GM19239 (cell line): Measurements from ENCODE around the gene VWA8.
A peak's percentile ranks its signal among the peaks of the same experiment; 100 is the strongest.

ENCODE experiments used
- DNase-seq: peaks from one replicate; pipeline ENCODE4 v3.0.0; 2011; ENCODE audit warnings: low spot score; ENCODE audit not compliant: insufficient read length
- FAIRE-seq: peaks from 2 replicates; lab custom pipeline; 2011; peaks lifted over from hg19 to GRCh38; lab: Jason Lieb, UNC

The VWA8 gene

DNA sequence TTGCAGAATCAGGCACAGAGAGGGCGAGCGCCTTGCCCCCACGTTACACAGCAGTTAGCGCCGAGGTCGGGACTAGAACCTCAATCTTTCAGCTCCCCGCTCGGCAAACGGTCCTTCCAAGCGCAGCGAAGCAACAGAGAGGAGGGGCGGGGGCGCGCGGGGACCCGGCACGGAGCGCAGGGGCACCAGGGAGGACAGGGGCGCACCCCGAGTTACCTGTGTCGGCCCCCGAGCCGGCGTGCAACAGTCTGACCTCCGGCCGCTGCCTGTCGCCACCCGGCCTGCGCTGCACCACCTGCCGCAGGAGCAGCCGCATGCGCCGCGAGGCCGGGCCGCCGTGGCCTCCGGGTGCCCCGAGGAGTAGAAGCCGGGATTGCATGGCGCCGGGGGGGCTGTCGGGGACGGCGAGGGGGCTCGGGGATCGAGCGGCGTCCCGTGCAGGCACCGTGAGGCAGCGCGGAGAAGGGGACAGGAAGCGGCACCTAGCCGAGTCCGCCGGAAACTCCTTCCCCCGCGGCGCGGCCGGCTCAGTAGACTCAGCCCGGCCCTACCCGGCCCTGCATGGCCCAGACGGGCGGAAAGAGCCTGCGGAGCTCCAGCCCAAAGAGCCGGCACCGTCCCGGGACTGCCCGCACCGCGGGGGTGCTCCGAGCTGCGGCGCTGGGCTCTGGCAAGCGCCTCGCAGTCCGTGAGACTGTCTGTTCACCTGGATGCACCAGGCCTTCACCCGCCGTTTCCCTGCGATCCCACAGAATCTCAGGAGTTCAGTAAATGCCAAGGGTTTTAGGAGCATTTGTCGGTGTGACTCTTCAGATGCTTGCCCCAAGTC, at the start of gene VWA8:
Gene VWA8, minus strand, starts transcription at position 473 of the 829 bp plus-strand sequence. Its CDS starts 94 bp downstream, at position 379.
- FAIRE-seq: no peak
- peak; percentile 74 for DNase-seq

DNA sequence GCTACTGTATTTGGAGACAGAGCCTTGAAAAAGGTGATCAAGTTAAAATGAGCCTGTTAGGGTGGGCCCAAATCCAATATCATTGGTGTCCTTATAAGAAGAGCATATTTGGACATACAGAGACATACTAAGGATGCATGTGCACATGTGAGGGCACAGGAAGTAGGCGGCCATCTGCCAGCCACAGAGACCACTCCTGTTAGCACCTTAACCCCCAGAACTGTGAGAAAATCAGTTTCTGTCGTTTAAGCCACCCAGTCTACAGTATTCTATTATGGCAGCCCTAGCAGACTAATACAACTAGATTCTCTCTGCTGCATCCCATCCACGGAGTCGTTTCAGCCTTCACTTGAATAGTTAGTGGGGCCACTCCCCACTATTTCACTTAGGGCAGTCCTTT, 48.1 kb upstream of the VWA8 start:
- DNase-seq (no peak), FAIRE-seq (no peak)

GRCh38 chr13:42007844-42008243, 46.9 kb upstream of the VWA8 start:
- no peak for DNase-seq
- no peak for FAIRE-seq

DNA sequence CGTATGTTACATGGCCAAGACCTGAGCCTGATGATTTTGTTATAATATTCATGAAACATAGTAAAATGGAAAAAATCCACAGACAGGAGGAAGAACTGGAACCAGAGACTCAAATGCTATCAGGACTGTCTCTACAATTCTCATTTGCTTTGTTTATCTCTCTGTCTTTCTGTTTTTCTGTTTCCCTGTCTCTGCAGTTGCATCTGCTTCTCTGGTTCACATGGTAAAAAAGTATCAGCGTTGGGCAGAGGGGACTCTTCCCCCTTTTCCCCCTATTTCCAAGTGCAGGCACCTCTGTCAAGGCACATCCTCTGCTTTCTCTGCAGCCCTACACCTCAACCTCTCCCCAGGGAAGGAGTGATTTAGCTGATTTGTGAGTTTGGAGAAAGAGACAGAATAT, 41.2 kb upstream of the VWA8 start:
- no peak for DNase-seq
- no peak for FAIRE-seq

DNA sequence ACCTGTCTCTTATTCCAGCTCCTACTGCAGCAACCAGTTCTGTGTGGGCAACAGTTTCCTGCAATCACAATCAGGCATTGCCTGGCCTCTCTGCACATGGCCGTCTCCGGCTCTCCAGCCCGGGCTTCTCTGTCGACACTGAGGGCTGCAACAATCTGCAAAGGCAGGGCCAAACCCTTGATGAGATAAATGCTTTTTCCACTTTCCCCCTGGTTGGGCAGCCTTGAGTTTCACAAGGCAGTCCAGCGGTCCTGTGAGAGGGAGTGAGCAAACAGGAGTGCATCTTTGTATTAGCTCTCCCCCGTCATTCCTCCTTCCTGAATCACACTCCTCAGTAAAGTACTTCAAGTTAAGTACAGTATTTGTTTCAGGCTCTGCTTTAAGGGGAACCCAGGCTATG, 40.7 kb upstream of the VWA8 start:
- DNase-seq (no peak), FAIRE-seq (no peak)

DNA sequence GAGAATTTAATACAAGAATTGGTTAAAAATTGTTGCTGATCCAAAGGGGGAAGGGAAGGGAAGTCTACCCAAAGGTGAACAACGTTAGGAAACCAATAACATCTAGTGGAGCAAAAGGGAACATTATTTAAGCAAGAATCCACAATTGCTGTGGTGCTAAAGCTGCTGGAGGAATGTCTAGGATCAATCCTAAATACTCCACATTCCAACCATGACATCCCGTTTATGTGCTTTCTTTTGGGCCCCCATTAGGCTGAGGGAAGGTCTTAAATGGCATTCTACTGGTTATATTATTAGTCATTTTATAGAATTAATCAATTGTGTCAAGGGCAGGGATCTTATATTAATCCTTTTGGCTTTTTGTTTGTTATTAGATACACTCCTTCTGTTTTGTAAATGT, 39.9 kb upstream of the VWA8 start:
- DNase-seq (no peak), FAIRE-seq (no peak)

DNA sequence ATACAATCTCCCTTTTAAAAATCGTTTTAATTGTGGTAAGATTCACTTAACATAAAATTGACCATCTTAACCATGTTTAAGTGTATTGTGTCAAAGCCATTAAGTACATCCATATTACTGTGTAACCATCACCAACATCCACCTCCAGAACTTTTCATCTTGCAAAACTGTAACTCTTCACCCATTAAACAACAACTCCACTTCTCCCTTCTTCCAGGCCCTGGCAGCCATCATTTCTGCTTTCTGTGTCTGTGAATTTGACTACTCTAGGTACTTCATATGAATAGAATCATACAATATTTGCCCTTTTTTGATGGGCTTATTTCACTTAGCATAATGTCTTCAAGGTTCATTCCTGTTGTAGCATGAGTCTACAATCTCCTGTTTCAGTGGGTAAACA, 36.5 kb upstream of the VWA8 start:
- DNase-seq (no peak), FAIRE-seq (no peak)

GRCh38 chr13:41995946-41996345, 35.0 kb upstream of the VWA8 start:
- FAIRE-seq: no peak

DNA sequence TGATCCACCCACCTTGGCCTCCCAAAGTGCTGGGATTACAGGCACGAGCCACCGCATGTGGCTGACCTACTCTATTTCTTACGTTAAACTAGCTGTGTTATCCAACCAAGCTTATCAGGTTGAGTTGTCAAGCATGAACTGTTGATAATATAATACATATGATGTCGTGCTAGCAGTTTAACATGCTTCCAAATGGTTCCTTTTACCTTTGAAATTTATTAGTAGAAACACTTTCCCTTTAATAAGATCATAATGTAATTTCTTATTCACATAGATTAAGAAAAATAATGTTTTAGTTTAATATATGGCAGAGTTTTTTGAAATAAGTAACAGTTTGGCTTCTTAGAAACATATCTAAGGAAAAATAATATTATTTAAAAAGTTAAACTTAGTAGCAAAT, 34.4 kb upstream of the VWA8 start:
- DNase-seq (no peak), FAIRE-seq (no peak)

More at GRCh38 chr13:41995946-41996345, 35.0 kb upstream of the VWA8 start:
- no peak for DNase-seq

- DNase-seq: no peak
- no peak for FAIRE-seq
Measured at GRCh38 chr13:41994696-41995095, 33.8 kb upstream of the VWA8 start.

GRCh38 chr13:41991936-41992335, 31.0 kb upstream of the VWA8 start:
- peak; percentile 12 for DNase-seq
- FAIRE-seq: peak; percentile 79

DNA sequence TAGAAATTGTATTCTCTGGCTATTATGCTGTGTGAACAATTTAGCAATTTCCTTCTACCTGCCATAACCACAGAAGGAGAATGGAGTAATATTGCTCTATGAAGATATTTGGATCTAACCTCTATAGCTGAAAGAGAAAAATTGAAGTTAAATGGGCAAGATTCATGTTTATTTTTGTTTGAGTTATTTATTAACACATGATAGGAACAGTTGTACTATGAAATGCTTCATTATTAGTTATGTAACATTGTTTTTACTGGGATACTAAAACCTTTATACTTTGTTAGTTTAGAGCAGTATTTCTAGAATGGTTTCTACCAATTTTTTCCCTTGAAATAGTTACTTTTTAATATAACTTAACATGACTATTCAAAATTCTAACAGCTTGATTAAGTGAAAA, 27.3 kb upstream of the VWA8 start:
- no peak for FAIRE-seq
- no peak for DNase-seq

DNA sequence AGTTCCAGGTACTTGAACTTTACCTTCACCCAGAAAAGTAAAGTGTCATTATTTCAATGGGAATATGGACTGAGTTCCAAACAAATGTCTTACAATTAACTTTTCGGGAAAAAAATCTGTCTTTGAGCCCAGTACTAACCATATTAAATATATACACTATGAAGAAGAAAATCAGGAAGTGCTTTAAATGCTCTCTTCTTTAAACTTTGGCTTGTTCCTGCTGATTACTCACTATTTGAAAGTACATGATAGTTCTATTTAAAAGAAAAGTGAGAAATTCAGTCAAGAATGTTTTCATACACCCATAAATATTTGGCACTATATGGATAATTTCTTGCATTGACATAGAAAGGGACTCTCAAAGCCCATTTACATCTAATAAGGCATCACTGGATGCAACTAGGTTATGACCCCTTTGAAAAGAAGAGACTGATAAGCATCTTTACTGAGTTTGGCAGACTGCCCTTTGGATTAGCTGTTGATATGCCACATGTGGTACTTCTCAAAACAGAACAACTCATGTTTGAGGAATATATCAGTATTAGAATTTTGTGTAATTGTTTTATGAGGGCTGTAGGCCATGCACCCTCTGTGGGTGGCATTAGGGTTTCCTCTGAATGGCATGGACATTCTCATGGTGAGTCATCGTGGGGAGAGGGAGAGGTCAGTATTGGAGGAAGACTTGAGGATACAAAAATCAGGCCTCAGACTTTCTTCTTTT, 25.0 kb upstream of the VWA8 start:
- no peak for DNase-seq
- FAIRE-seq: no peak

- no peak for FAIRE-seq
- DNase-seq: no peak
Measured at GRCh38 chr13:41981951-41982715, 21.2 kb upstream of the VWA8 start.

GRCh38 chr13:41978007-41978406, 17.1 kb upstream of the VWA8 start:
- no peak for DNase-seq
- peak; percentile 60 for FAIRE-seq

DNA sequence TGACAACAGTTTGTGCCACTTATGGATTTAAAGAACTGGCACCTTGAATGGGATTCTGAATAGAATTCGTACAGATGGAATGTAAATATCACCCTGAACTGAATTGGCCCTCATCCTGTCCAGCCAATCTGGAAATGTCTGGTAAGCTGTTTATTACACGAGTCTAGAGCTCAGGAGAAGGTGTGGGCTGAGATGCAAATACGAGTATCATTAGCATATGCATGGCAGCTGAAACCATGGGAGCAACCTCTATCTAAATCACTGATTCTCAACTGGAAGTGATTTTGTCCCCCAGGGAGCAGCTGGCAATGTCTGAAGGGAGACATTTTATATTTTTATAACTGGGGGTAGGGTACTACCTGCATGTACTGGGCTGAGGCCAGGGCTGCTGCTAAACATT, 15.6 kb upstream of the VWA8 start:
- DNase-seq (no peak), FAIRE-seq (no peak)

DNA sequence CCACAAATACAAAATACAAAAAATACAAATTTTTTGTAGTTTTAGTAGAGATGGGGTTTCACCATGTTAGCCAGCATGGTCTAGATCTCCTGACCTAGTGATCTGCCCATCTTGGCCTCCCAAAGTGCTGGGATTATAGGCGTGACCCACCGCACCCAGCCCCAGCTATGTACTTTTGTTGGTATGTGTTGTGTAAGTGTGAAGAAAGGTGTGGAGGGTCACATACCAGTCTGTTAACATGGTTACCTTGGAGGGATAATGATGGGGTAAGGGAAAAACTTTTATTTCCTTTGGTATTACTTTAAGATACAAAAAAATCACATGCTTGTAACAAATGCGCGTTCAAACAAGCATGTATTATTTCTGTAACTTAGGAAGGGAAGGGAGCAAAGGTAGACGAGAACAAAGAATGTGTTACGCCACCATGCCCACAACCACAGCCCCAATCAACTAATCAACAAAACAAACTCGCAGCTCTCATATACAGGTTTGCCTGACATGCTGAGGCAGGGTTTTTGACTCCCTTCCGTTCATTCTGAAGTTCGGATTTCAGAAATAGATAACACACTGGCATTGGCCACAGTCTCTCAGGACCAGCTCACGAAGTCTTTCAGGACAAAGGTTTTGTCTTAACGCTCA, 13.5 kb upstream of the VWA8 start:
- DNase-seq (no peak), FAIRE-seq (no peak)

GRCh38 chr13:41973247-41973741, 12.4 kb upstream of the VWA8 start:
- no peak for FAIRE-seq

GRCh38 chr13:41971848-41972247, 10.9 kb upstream of the VWA8 start:
- FAIRE-seq (no peak), DNase-seq (no peak)

More at GRCh38 chr13:41973247-41973741, 12.4 kb upstream of the VWA8 start:
- DNase-seq: no peak

- DNase-seq (no peak), FAIRE-seq (no peak)
Measured at GRCh38 chr13:41970918-41971317, 10.0 kb upstream of the VWA8 start.
